ENCODE results near the gene TIPIN. TPM values are rescaled to one million over a fixed set of nuclear protein-coding genes. Genes with fewer than 3 reads are reported as not detected.

TIPIN gene
- total and polyA plus RNA-seq, 9 donors = 4.5 to 12.6 (median 8.0) TPM

DNA sequence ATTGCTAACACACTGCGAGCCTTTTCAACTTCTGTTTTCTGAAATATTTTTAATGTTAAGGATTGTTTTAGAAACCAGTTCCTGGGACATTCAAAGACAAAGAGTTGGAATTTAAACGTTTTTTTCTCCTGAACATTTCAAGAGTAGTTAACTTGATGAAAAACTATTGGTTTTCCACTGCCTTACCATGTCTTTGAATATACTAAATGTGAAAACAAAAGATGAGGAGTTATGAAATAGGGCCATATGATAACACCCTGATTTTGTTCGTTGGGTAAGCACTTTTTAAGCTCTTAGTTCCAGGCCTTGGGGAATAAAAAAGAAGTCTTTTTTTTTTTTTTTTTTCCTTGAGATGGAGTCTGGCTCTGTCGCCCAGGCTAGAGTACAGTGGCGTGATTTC lies 60.3 kb downstream of the TIPIN start:
- no peak overlapping the region for H3K27ac ChIP-seq
- DNase-seq = no peak
- 46 to 56% (median 53%) methylated on average over 5 of the region's 5 CpGs for WGBS, 3 donors
- H3K9me3 ChIP-seq = no peaks in the 10 kb centered on the region
- H3K4me3 ChIP-seq = no peak overlapping the region
- intact Hi-C loops (cut with DNase I) = no loop called here
- no peak for TF ChIP-seq POLR2A (IDR thresholded peaks at IDR 0.05)
- TF ChIP-seq EP300 (IDR thresholded peaks at IDR 0.05) = no peak
- TF ChIP-seq CTCF (IDR thresholded peaks at IDR 0.05) = no peak
- peaks cover 5% of the 10 kb centered on the region for H3K4me1 ChIP-seq (ENCODE audit: insufficient read depth)
- H3K36me3 ChIP-seq = no peaks in the 10 kb centered on the region
- no peaks in the 10 kb centered on the region for H3K27me3 ChIP-seq

DNA sequence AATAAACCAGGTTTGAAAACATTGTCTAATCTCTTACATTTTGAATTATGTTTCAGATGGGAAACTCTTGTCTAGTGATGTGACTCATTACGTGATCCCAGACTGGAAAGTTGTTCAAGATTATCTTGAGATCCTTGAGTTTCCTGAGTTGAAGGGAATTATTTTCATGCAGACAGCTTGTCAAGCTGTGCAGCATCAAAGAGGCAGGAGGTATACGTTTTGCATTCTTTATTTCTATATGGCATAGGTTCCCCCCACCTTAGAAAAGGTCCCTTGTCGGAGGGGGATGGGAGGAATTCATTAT lies 61.6 kb downstream of the TIPIN start:
- TF ChIP-seq POLR2A (IDR thresholded peaks at IDR 0.05) = no peak
- no peak for TF ChIP-seq CTCF (IDR thresholded peaks at IDR 0.05)
- TF ChIP-seq EP300 (IDR thresholded peaks at IDR 0.05) = no peak
- H3K27me3 ChIP-seq = no peaks in the 10 kb centered on the region
- H3K36me3 ChIP-seq = no peaks in the 10 kb centered on the region
- H3K4me3 ChIP-seq = no peak overlapping the region
- H3K27ac ChIP-seq = peak overlapping the region in 1 of 2 donors; percentile 95
- DNase-seq = no peak
- 18 to 28% (median 18%) methylated on average over 3 of the region's 3 CpGs for WGBS, 3 donors
- peaks cover 5% of the 10 kb centered on the region for H3K4me1 ChIP-seq (ENCODE audit: insufficient read depth)
- intact Hi-C loops (cut with DNase I) = loop anchor here in 1 of 4 donors (5.0 kb wide), 1 partner anchor 463 kb away; no protein-coding TSS in a partner anchor
- H3K9me3 ChIP-seq = no peaks in the 10 kb centered on the region

GRCh38 chr15:66294157-66294931 lies 62.1 kb downstream of the TIPIN start:
- peaks cover 5% of the 10 kb centered on the region for H3K4me1 ChIP-seq (ENCODE audit: insufficient read depth)
- no peak for TF ChIP-seq POLR2A (IDR thresholded peaks at IDR 0.05)
- no peak for TF ChIP-seq EP300 (IDR thresholded peaks at IDR 0.05)
- no peak for TF ChIP-seq CTCF (IDR thresholded peaks at IDR 0.05)
- no peaks in the 10 kb centered on the region for H3K36me3 ChIP-seq
- no peaks in the 10 kb centered on the region for H3K9me3 ChIP-seq
- H3K27ac ChIP-seq = peak overlapping the region; percentile 87 to 95
- no peaks in the 10 kb centered on the region for H3K27me3 ChIP-seq
- intact Hi-C loops (cut with DNase I) = loop anchor here in 1 of 4 donors (5.0 kb wide), 1 partner anchor 462 kb away; no protein-coding TSS in a partner anchor
- WGBS, 3 donors = 1 to 2% (median 1%) methylated on average over 15 to 16 of the region's 16 CpGs
- DNase-seq = peak in 1 of 5 donors; percentile 12
- H3K4me3 ChIP-seq = peak overlapping the region; percentile 65

DNA sequence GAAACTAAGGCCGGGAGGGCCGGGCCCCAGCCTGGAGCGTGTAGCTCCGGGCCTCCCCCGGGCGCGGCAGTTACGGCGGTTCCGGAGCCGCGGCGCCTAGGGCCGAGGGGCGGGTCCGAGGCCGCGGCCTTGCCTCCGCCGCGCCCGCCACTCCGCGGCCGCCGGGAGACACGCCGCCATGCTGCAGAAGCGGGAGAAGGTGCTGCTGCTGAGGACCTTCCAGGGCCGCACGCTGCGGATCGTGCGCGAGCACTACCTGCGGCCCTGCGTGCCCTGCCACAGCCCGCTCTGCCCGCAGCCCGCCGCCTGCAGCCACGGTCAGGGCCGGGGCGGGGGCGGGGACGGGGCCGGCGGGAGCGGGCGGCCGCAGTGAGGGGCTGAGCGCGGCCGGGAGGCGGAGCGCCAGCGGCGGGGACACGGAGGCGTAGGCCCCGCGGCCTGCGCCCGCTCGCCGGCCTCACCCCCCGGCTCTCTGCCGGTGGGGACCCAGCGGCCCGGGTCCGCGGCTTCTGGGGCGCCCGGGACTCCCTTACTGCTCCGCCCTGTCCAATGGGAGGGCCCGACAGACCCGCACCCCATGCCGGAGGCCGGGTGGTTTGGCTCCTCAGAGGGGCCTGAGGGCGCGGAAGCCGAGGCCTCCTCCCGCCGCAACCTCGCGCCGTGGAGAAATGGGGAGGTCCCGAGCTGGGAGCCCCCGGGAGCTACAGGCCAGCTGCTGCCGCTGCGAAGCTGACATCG lies 62.9 kb downstream of the TIPIN start, which contains the start of gene DIS3L:
Gene DIS3L (plus strand): TSS at position 150 of the 738 bp plus-strand sequence. CDS start 29 bp downstream, at position 179.
- H3K9me3 ChIP-seq = no peaks in the 10 kb centered on the region
- no peak for TF ChIP-seq CTCF (IDR thresholded peaks at IDR 0.05)
- TF ChIP-seq POLR2A (IDR thresholded peaks at IDR 0.05) = no peak
- no peak for TF ChIP-seq EP300 (IDR thresholded peaks at IDR 0.05)
- peak within 1 kb of the TSS; percentile 65 for H3K4me3 ChIP-seq
- H3K27me3 ChIP-seq = no peaks in the 10 kb centered on the region
- DNase-seq = peak; percentile 46 to 72 (median 56)
- WGBS, 3 donors = 0 to 1% (median 1%) methylated on average over 18 to 92 of the region's 92 CpGs
- intact Hi-C loops (cut with DNase I) = loop anchor here in 1 of 4 donors (5.0 kb wide), 1 partner anchor 461 kb away; no protein-coding TSS in a partner anchor
- H3K27ac ChIP-seq = peak within 1 kb of the TSS; percentile 87 to 95
- no peaks in the 10 kb centered on the region for H3K36me3 ChIP-seq
- peaks cover 5% of the 10 kb centered on the region for H3K4me1 ChIP-seq (ENCODE audit: insufficient read depth)
